PFSK-1 (cell line): ENCODE results near the gene YWHAG.

Experiments used
- POLR2AphosphoS5 ChIP-seq: IDR thresholded peaks from 2 replicates; pipeline ENCODE4 v1.6.1; 2012; ENCODE audit warnings: low read depth, mild to moderate bottlenecking, control low read depth, low read length, moderate library complexity
- SIN3A ChIP-seq: IDR thresholded peaks from 2 replicates; pipeline ENCODE4 v1.6.1; 2012; ENCODE audit warnings: mild to moderate bottlenecking, low read length, moderate library complexity, borderline replicate concordance; ENCODE audit not compliant: insufficient read depth
- TAF1 ChIP-seq: IDR thresholded peaks from 2 replicates; pipeline ENCODE4 v1.6.1; 2012; ENCODE audit warnings: low read length, control low read depth, borderline replicate concordance; ENCODE audit not compliant: insufficient read depth
- TF ChIP-seq, protein P1 (sequence below), 2 experiments: IDR thresholded peaks; 2 replicates each; pipeline versions ENCODE4 v1.6.1 to v1.8.0; 2011 to 2012; ENCODE audit warnings: low read depth in 2 of 2, low read length in 2 of 2, control low read depth in 1 of 2, inconsistent platforms in 1 of 2, mild to moderate bottlenecking in 1 of 2, moderate library complexity in 1 of 2; ENCODE audit not compliant: insufficient read depth in 1 of 2

DNA sequence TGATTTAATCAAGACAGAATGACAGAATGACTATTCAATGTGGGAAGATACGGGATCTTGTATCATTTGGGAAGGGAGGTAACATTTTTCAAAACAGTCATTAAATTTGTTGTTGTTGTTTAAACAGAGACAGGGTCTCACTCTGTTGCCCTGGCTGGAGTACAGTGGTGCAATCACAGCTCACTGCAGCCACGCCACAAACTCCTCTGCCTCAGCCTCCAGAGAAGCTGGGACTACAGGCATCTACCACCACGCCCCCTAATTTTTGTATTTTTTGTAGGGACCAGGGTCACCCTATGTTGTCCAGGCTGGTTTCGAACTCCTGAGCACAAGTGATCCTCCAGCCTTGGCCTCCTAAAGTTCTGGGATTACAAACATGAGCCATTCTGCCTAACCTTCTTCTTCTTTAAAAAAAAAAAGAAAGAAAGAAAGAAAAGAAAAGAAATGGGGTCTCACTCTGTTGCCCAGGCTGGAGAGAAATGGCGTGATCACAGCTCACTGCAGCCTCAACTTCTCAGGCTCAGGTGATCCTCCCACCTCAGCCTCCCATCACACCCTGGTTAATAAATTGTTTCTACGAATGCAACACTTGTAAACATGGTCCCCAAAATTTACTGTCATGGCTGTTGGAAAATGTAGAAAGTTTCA, 24.3 kb downstream of the YWHAG start:
- TF ChIP-seq, protein P1, sequence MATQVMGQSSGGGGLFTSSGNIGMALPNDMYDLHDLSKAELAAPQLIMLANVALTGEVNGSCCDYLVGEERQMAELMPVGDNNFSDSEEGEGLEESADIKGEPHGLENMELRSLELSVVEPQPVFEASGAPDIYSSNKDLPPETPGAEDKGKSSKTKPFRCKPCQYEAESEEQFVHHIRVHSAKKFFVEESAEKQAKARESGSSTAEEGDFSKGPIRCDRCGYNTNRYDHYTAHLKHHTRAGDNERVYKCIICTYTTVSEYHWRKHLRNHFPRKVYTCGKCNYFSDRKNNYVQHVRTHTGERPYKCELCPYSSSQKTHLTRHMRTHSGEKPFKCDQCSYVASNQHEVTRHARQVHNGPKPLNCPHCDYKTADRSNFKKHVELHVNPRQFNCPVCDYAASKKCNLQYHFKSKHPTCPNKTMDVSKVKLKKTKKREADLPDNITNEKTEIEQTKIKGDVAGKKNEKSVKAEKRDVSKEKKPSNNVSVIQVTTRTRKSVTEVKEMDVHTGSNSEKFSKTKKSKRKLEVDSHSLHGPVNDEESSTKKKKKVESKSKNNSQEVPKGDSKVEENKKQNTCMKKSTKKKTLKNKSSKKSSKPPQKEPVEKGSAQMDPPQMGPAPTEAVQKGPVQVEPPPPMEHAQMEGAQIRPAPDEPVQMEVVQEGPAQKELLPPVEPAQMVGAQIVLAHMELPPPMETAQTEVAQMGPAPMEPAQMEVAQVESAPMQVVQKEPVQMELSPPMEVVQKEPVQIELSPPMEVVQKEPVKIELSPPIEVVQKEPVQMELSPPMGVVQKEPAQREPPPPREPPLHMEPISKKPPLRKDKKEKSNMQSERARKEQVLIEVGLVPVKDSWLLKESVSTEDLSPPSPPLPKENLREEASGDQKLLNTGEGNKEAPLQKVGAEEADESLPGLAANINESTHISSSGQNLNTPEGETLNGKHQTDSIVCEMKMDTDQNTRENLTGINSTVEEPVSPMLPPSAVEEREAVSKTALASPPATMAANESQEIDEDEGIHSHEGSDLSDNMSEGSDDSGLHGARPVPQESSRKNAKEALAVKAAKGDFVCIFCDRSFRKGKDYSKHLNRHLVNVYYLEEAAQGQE (IDR thresholded peaks at IDR 0.05; ENCODE audit: insufficient read depth in 1 of 2, low read depth in 2 of 2, low read length in 2 of 2) = no peak
- TF ChIP-seq TAF1 (no peak), POLR2AphosphoS5 (no peak), SIN3A (no peak)
